Effector CD8-positive, alpha-beta T cell (primary cell): ENCODE results near the gene EVI5L.
A peak's percentile ranks its signal among the peaks of the same experiment; 100 is the strongest.

Experiments used
- DNase-seq: peaks from one replicate; lab custom pipeline; 2025; lab: John Stamatoyannopoulos, UW

The EVI5L gene

GRCh38 chr19:7859831-7860713 is 30.1 kb downstream of the EVI5L start:
- no peak for DNase-seq

GRCh38 chr19:7860714-7861618 is 30.9 kb downstream of the EVI5L start:
- no peak for DNase-seq

GRCh38 chr19:7861619-7862412 is 31.8 kb downstream of the EVI5L start:
- DNase-seq: no peak

GRCh38 chr19:7862413-7862951 is 32.5 kb downstream of the EVI5L start:
- DNase-seq: peak; percentile 66

- no peak for DNase-seq
These were observed 33.3 kb downstream of the EVI5L start for GRCh38 chr19:7863157-7863970.

GRCh38 chr19:7863971-7864689 is 34.1 kb downstream of the EVI5L start:
- DNase-seq: no peak

GRCh38 chr19:7864690-7865074 is 34.7 kb downstream of the EVI5L start:
- DNase-seq: no peak

- DNase-seq: no peak
These were observed 35.4 kb downstream of the EVI5L start for GRCh38 chr19:7865262-7865911.

GRCh38 chr19:7866399-7867091 is 36.5 kb downstream of the EVI5L start:
- no peak for DNase-seq

GRCh38 chr19:7867092-7867844 is 37.2 kb downstream of the EVI5L start:
- no peak for DNase-seq

- DNase-seq: no peak
These were observed 38.3 kb downstream of the EVI5L start for GRCh38 chr19:7868326-7868670.

GRCh38 chr19:7868671-7869452 is 38.8 kb downstream of the EVI5L start:
- peak; percentile 68 for DNase-seq

- peak; percentile 74 for DNase-seq
These were observed 39.5 kb downstream of the EVI5L start for GRCh38 chr19:7869453-7869909.

GRCh38 chr19:7869910-7870511 is 40.0 kb downstream of the EVI5L start:
- peak; percentile 61 for DNase-seq

- peak; percentile 52 for DNase-seq
These were observed 40.8 kb downstream of the EVI5L start for GRCh38 chr19:7870571-7871436.
